Ovary (tissue), 3 donors: ENCODE results near the gene PTPRCAP.

ENCODE experiments used
- CTCF ChIP-seq, 3 donors: fragments of 450-650 bp in 2 of 3; fragments of 200-600 bp in 1 of 3; IDR thresholded peaks; one replicate each; pipeline versions ENCODE4 v1.5.1 to v1.8.0; 2016 to 2022; ENCODE audit warnings: antibody characterized with exemption in 3 of 3, mild to moderate bottlenecking in 1 of 3
- EP300 ChIP-seq: sonication (generic); formaldehyde crosslinking; IDR thresholded peaks from one replicate; pipeline ENCODE4 v1.6.1; 2017; ENCODE audit warnings: antibody characterized with exemption
- POLR2A ChIP-seq: fragments of 450-650 bp; IDR thresholded peaks from one replicate; pipeline ENCODE4 v1.6.1; 2017; ENCODE audit warnings: antibody characterized with exemption, mild to moderate bottlenecking, moderate library complexity
- donor health status: DM: no; HTN: no; CAD: no.

DNA sequence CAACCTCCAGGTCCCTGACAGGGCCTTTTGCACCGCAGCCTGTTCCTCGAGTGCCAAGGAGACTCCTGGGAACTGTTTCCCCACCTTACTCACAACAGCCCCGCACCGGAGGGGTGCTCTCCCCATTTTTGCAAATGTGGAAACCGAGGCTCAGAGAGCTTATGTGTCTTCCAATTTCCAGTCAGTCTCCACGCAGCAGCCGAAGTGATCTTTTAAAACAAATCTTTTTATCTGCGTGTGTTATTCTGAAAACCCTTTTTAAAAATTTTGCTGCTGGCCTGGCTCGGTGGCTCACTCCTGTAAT, 32.0 kb upstream of the PTPRCAP start:
- no peak for TF ChIP-seq CTCF (IDR thresholded peaks at IDR 0.05)
- no peak for TF ChIP-seq POLR2A
- no peak for TF ChIP-seq EP300
